Skin epidermis (tissue), 12 donors: ENCODE data around the gene ALDH3B2.
A peak's percentile ranks its signal among the peaks of the same experiment; 100 is the strongest.
"Not testable (repeated sequence)": the region's sequence is repeated elsewhere in the genome, so short reads cannot be mapped to it uniquely, and the experiment has no call there.

ENCODE experiments used
- H3K27ac ChIP-seq, 21 experiments: fragments of 200-600 bp; sonication (generic) in 11 of 21; one replicate each; pipeline ENCODE4 v1.5.0; 2020; ENCODE audit warnings: mild to moderate bottlenecking in 3 of 21, inconsistent platforms in 2 of 21, moderate library complexity in 2 of 21
- H3K4me3 ChIP-seq, 7 experiments: fragments of 200-600 bp; sonication (generic) in 2 of 7; one replicate each; pipeline ENCODE4 v1.5.0; 2020; ENCODE audit warnings: inconsistent platforms in 2 of 7, mild to moderate bottlenecking in 2 of 7, moderate library complexity in 1 of 7

Gene ALDH3B2, protein sequence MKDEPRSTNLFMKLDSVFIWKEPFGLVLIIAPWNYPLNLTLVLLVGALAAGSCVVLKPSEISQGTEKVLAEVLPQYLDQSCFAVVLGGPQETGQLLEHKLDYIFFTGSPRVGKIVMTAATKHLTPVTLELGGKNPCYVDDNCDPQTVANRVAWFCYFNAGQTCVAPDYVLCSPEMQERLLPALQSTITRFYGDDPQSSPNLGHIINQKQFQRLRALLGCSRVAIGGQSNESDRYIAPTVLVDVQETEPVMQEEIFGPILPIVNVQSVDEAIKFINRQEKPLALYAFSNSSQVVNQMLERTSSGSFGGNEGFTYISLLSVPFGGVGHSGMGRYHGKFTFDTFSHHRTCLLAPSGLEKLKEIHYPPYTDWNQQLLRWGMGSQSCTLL

GRCh38 chr11:67674442-67674871 lies at the start of gene ALDH3B2:
ALDH3B2 (minus strand) TSS chr11:67674623; CDS start chr11:67666935, 7,688 bp downstream.
- Histone ChIP-seq H3K4me3 (peak within 1 kb of the TSS; percentile 26 to 44 (median 31)), H3K27ac (peak within 1 kb of the TSS in 20 of 21 experiments; percentile 29 to 90 (median 80))

GRCh38 chr11:67723036-67723435 lies 48.6 kb upstream of the ALDH3B2 start:
- H3K4me3 ChIP-seq, H3K27ac ChIP-seq: not testable (repeated sequence)

GRCh38 chr11:67716226-67716625 lies 41.8 kb upstream of the ALDH3B2 start:
- not testable (repeated sequence) for H3K4me3 ChIP-seq

DNA sequence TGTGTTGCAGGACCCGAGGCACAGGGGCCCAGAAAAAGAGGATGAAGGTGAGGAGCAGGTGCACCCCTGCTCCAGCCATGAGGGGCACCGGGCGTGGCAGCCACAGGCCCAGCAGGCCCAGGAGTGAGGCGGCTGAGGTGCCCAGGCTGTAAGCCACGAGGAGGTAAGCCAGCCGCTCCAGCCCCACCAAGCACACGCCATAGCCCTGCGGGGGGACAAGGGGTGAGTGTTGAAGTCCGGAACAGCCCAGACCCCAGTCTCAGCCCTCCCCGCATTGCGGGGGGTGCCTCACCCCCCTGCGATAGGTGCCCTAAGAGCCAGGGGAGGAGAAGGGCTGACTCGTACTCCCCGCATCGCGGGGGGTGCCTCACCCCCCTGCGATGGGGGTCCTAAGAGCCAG lies 41.4 kb upstream of the ALDH3B2 start:
- H3K27ac ChIP-seq, H3K4me3 ChIP-seq: not testable (repeated sequence)

More at GRCh38 chr11:67716226-67716625, 41.8 kb upstream of the ALDH3B2 start:
- H3K27ac ChIP-seq: not testable (repeated sequence)

- not testable (repeated sequence) for H3K27ac ChIP-seq, H3K4me3 ChIP-seq
Measured at GRCh38 chr11:67713892-67714509, 39.6 kb upstream of the ALDH3B2 start.

- H3K4me3 ChIP-seq: not testable (repeated sequence)
Measured at GRCh38 chr11:67711676-67712075, 37.3 kb upstream of the ALDH3B2 start.

GRCh38 chr11:67711212-67711611 lies 36.8 kb upstream of the ALDH3B2 start:
- H3K27ac ChIP-seq, H3K4me3 ChIP-seq: not testable (repeated sequence)

More at GRCh38 chr11:67711676-67712075, 37.3 kb upstream of the ALDH3B2 start:
- H3K27ac ChIP-seq: not testable (repeated sequence)

GRCh38 chr11:67709806-67710205 lies 35.4 kb upstream of the ALDH3B2 start:
- not testable (repeated sequence) for H3K27ac ChIP-seq, H3K4me3 ChIP-seq

GRCh38 chr11:67705264-67705663 lies 30.8 kb upstream of the ALDH3B2 start:
- Histone ChIP-seq H3K4me3 (no peak overlapping the region), H3K27ac (no peak overlapping the region)

- no peak overlapping the region for H3K4me3 ChIP-seq
- no peak overlapping the region for H3K27ac ChIP-seq
Measured at GRCh38 chr11:67704524-67704923, 30.1 kb upstream of the ALDH3B2 start.

DNA sequence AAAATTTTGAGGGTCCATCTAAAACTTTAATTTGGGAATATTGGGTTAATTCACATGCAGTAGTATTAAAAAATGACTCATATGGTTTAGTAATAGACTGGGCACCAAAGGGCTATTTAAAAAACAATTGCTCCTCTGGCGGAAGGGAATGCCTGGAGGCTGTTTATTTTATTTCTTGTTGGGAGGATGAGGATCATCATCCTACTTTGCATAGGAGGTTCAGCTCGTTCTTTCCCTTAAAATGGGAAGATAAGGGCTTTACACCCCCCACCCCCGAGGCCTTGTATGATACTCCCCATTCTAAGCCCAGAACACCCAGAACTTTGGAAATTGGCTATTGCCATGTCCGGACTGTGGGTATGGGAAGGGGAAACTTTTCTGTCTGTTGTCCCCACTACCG lies 29.3 kb upstream of the ALDH3B2 start:
- not testable (repeated sequence) for H3K4me3 ChIP-seq, H3K27ac ChIP-seq

GRCh38 chr11:67700548-67701262 lies 26.3 kb upstream of the ALDH3B2 start:
- Histone ChIP-seq H3K4me3 (no peak overlapping the region), H3K27ac (no peak overlapping the region)

GRCh38 chr11:67700141-67700540 lies 25.7 kb upstream of the ALDH3B2 start:
- no peak overlapping the region for H3K27ac ChIP-seq
- no peak overlapping the region for H3K4me3 ChIP-seq

DNA sequence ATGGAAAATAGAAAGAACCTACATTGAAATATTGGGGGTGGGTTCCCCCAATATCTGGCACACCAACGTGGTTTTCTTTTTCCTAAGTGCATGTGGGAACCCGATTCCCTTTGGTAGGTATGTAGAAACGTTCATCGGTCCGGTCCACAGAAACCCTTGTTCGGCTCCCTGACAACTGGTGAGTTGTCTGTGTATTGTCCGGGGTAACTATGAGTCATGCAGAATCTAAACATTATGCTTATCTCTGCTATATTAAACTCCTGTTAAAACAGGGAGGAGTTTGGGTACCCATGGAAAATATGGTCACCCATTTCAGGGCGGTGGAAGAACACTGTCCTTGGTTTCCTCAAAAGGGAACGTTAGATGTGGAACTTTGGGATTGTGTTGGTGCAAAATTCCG lies 25.1 kb upstream of the ALDH3B2 start:
- no peak overlapping the region for H3K27ac ChIP-seq
- H3K4me3 ChIP-seq: no peak overlapping the region

GRCh38 chr11:67698247-67698646 lies 23.8 kb upstream of the ALDH3B2 start:
- no peak overlapping the region for H3K4me3 ChIP-seq
- no peak overlapping the region for H3K27ac ChIP-seq

DNA sequence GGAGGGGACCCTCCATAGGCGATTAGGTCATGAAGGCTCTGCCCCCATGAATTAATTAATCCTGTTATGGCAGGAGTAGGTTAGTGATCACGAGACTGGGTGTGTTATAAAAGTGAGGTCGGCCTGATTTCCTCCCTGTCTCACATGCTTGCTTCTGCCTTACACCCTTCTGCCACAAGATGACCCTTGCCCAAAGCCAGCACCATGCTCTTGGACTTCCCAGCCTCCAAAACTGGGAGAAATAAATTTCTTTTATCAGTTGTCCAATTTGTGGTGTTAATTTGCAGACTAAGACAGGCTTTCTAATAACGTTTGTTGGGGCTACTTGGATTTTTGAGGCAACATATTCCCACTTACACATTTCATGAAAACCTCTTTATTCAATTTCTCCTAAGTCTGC lies 23.4 kb upstream of the ALDH3B2 start:
- no peak overlapping the region for H3K4me3 ChIP-seq
- H3K27ac ChIP-seq: no peak overlapping the region

- no peak overlapping the region for H3K27ac ChIP-seq
- H3K4me3 ChIP-seq: no peak overlapping the region
Measured at GRCh38 chr11:67696998-67697397, 22.6 kb upstream of the ALDH3B2 start.

DNA sequence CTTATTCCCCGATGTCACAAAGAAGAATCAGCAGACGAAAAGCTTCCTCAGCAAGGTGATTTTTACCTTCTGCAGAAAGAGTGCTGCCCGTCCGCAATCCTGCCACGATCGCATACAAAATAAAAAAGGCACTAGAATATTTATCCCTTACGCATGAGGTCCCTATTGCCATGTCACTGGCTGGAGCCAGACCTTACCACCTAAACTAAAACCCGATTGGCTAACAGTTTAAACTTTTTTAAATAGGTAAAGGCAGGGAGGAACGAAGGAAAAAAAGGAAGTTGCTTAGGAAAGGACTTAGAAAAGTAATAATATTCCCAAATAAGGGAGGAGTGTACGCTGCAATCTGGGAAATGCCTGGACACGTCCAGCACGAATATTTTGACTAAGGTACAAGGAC lies 21.2 kb upstream of the ALDH3B2 start:
- peak overlapping the region in 3 of 7 experiments; percentile 1 to 34 (median 12) for H3K4me3 ChIP-seq
- H3K27ac ChIP-seq: peak overlapping the region in 2 of 21 experiments; percentile 49 to 51

GRCh38 chr11:67694875-67695555 lies 20.6 kb upstream of the ALDH3B2 start:
- Histone ChIP-seq H3K4me3 (peak overlapping the region in 3 of 7 experiments; percentile 1 to 34 (median 12)), H3K27ac (peak overlapping the region in 3 of 21 experiments; percentile 49 to 55 (median 51))

- no peak overlapping the region for H3K27ac ChIP-seq
- no peak overlapping the region for H3K4me3 ChIP-seq
Measured at GRCh38 chr11:67691149-67691548, 16.7 kb upstream of the ALDH3B2 start.
